ENCODE results near the gene TRIM72. TPM values are rescaled to one million over a fixed set of nuclear protein-coding genes. Genes with fewer than 3 reads are reported as not detected.

Gene TRIM72
- total RNA-seq, 1 experiment from 2014 or later, result 1.8 TPM

DNA sequence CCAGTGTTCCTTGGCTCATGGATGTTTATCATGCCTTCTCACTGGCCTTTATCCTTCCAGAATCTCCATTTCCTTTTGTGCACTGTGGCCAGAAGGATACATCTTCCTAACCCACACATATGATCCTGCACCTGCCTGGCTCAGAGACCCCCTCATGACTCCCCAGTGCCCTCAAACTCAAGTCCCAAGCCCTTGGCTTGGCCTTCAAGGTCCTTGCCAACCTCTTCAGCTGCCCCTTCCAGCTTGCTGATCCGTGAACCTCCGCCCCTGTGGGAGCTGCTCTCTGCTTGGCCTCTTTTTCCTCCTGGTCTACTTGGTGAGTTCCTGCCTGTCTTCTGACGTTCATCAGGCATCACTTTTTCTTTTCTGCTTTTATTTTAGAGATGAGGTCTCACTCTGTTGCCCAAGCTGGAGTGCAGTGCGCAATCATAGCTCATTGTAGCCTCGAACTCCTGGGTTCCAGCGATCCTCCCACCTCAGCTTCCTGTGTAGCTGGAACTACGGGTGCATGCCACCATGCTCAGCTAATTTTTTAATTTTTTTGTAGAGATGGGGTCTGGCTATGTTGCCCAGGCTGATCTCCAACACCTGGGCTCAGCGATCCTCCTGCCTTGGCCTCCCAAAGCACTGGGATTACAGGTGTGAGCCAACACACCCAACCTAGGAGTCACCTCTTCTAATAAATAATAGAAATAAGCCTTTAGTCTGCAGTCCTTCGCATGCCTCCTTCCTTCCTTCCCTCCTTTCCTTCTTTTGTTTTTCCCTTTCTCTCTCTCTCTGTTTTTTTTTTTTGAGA is 8.8 kb upstream of the TRIM72 start:
- peaks cover 26% of the 10 kb centered on the region for H3K27me3 Mint-ChIP-seq (ENCODE audit: low read depth)
- POLR2A ChIA-PET, result no interaction called here
- H3K4me3 Mint-ChIP-seq, result no peak overlapping the region
- DNase-seq (ENCODE audit: low spot score) (no peak), ATAC-seq (no peak)
- no peaks in the 10 kb centered on the region for H3K9me3 Mint-ChIP-seq
- CTCF ChIA-PET, result no interaction called here
- peaks cover 14% of the 10 kb centered on the region for H3K4me1 Mint-ChIP-seq
- H3K36me3 Mint-ChIP-seq, result no peaks in the 10 kb centered on the region
- TF ChIP-seq TEAD1 (CRISPR knock-in tag; IDR thresholded peaks at IDR 0.05), result no peak
- no peak overlapping the region for H3K27ac Mint-ChIP-seq

- H3K36me3 Mint-ChIP-seq, result no peaks in the 10 kb centered on the region
- POLR2A ChIA-PET, result no interaction called here
- H3K4me3 Mint-ChIP-seq, result no peak overlapping the region
- ATAC-seq (no peak), DNase-seq (ENCODE audit: low spot score) (no peak)
- peaks cover 4% of the 10 kb centered on the region; the same call in 1 of the 2 replicates for H3K4me1 Mint-ChIP-seq
- H3K9me3 Mint-ChIP-seq, result no peaks in the 10 kb centered on the region
- TF ChIP-seq ZNF396 (CRISPR knock-in tag; IDR thresholded peaks at IDR 0.05; ENCODE audit: borderline replicate concordance), result no peak
- TF ChIP-seq, protein P1, sequence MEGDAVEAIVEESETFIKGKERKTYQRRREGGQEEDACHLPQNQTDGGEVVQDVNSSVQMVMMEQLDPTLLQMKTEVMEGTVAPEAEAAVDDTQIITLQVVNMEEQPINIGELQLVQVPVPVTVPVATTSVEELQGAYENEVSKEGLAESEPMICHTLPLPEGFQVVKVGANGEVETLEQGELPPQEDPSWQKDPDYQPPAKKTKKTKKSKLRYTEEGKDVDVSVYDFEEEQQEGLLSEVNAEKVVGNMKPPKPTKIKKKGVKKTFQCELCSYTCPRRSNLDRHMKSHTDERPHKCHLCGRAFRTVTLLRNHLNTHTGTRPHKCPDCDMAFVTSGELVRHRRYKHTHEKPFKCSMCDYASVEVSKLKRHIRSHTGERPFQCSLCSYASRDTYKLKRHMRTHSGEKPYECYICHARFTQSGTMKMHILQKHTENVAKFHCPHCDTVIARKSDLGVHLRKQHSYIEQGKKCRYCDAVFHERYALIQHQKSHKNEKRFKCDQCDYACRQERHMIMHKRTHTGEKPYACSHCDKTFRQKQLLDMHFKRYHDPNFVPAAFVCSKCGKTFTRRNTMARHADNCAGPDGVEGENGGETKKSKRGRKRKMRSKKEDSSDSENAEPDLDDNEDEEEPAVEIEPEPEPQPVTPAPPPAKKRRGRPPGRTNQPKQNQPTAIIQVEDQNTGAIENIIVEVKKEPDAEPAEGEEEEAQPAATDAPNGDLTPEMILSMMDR (IDR thresholded peaks at IDR 0.05), result no peak
- TF ChIP-seq ETV6 (CRISPR knock-in tag; IDR thresholded peaks at IDR 0.05), result no peak
- TF ChIP-seq TCF7 (CRISPR knock-in tag; IDR thresholded peaks at IDR 0.05; ENCODE audit: low read depth), result no peak
- TF ChIP-seq, protein P2, sequence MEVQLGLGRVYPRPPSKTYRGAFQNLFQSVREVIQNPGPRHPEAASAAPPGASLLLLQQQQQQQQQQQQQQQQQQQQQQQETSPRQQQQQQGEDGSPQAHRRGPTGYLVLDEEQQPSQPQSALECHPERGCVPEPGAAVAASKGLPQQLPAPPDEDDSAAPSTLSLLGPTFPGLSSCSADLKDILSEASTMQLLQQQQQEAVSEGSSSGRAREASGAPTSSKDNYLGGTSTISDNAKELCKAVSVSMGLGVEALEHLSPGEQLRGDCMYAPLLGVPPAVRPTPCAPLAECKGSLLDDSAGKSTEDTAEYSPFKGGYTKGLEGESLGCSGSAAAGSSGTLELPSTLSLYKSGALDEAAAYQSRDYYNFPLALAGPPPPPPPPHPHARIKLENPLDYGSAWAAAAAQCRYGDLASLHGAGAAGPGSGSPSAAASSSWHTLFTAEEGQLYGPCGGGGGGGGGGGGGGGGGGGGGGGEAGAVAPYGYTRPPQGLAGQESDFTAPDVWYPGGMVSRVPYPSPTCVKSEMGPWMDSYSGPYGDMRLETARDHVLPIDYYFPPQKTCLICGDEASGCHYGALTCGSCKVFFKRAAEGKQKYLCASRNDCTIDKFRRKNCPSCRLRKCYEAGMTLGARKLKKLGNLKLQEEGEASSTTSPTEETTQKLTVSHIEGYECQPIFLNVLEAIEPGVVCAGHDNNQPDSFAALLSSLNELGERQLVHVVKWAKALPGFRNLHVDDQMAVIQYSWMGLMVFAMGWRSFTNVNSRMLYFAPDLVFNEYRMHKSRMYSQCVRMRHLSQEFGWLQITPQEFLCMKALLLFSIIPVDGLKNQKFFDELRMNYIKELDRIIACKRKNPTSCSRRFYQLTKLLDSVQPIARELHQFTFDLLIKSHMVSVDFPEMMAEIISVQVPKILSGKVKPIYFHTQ (CRISPR knock-in tag; IDR thresholded peaks at IDR 0.05), result no peak
- no peak for TF ChIP-seq KAT7 (CRISPR knock-in tag; IDR thresholded peaks at IDR 0.05; ENCODE audit: borderline replicate concordance)
- TF ChIP-seq ZNF317 (CRISPR knock-in tag; IDR thresholded peaks at IDR 0.05; ENCODE audit: borderline replicate concordance, low read depth), result no peak
- no peak for TF ChIP-seq CREM (CRISPR knock-in tag; IDR thresholded peaks at IDR 0.05)
- TF ChIP-seq, protein P3, sequence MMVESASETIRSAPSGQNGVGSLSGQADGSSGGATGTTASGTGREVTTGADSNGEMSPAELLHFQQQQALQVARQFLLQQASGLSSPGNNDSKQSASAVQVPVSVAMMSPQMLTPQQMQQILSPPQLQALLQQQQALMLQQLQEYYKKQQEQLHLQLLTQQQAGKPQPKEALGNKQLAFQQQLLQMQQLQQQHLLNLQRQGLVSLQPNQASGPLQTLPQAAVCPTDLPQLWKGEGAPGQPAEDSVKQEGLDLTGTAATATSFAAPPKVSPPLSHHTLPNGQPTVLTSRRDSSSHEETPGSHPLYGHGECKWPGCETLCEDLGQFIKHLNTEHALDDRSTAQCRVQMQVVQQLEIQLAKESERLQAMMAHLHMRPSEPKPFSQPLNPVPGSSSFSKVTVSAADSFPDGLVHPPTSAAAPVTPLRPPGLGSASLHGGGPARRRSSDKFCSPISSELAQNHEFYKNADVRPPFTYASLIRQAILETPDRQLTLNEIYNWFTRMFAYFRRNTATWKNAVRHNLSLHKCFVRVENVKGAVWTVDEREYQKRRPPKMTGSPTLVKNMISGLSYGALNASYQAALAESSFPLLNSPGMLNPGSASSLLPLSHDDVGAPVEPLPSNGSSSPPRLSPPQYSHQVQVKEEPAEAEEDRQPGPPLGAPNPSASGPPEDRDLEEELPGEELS (CRISPR knock-in tag; IDR thresholded peaks at IDR 0.05), result no peak
- no peak for TF ChIP-seq SMAD4 (CRISPR knock-in tag; IDR thresholded peaks at IDR 0.05)
- no peak for TF ChIP-seq ZNF281 (CRISPR knock-in tag; IDR thresholded peaks at IDR 0.05)
- no peak for TF ChIP-seq CREB1 (CRISPR knock-in tag; IDR thresholded peaks at IDR 0.05)
- TF ChIP-seq JUN (CRISPR knock-in tag; IDR thresholded peaks at IDR 0.05), result no peak
- H3K27me3 Mint-ChIP-seq (ENCODE audit: low read depth), result peaks cover 28% of the 10 kb centered on the region
- no peak overlapping the region for H3K27ac Mint-ChIP-seq
- CTCF ChIA-PET, result interaction anchor here (1.1 to 2.0 kb wide), 4 partner anchors 127 to 222 kb away, joined by 4 to 7 read pairs (median 4); partner anchors contain the start of gene HSD3B7
Observed at GRCh38 chr16:31206776-31207175, 7.1 kb upstream of the TRIM72 start.
